Central memory CD8-positive, alpha-beta T cell (primary cell): ENCODE data around the gene NUBPL.
"Not testable (repeated sequence)": the region's sequence is repeated elsewhere in the genome, so short reads cannot be mapped to it uniquely, and the experiment has no call there.

Experiments used
- ATAC-seq: fragments of 150-1000 bp; cut with Tn5 transposase; replicated peaks from 2 replicates; pipeline ENCODE4 v1.10.0; 2022; ENCODE audit warnings: mild to moderate bottlenecking, moderate FRiP score, moderate number of reproducible peaks; ENCODE audit not compliant: poor library complexity, severe bottlenecking; ENCODE audit errors: extremely low read depth
- DNase-seq, 2 donors: peaks; one replicate each; pipeline ENCODE4 v3.0.0; 2021; ENCODE audit warnings: low spot score in 2 of 2
- H3K27ac Mint-ChIP-seq: one replicate; pipeline ENCODE4 v1.8.0; 2022; ENCODE audit warnings: low read depth, mild to moderate bottlenecking, moderate library complexity, mixed read lengths
- H3K27me3 Mint-ChIP-seq: one replicate; pipeline ENCODE4 v1.8.0; 2022; ENCODE audit warnings: mixed read lengths
- H3K36me3 Mint-ChIP-seq: one replicate; pipeline ENCODE4 v1.8.0; 2022; ENCODE audit warnings: mild to moderate bottlenecking, moderate library complexity, mixed read lengths; ENCODE audit not compliant: insufficient read depth
- H3K4me1 Mint-ChIP-seq: one replicate; pipeline ENCODE4 v1.8.0; 2022; ENCODE audit warnings: mixed read lengths
- H3K4me3 Mint-ChIP-seq: one replicate; pipeline ENCODE4 v1.8.0; 2022; ENCODE audit warnings: mild to moderate bottlenecking, moderate library complexity, mixed read lengths
- H3K9me3 Mint-ChIP-seq: one replicate; pipeline ENCODE4 v1.8.0; 2022; ENCODE audit warnings: mixed read lengths

The NUBPL gene

DNA sequence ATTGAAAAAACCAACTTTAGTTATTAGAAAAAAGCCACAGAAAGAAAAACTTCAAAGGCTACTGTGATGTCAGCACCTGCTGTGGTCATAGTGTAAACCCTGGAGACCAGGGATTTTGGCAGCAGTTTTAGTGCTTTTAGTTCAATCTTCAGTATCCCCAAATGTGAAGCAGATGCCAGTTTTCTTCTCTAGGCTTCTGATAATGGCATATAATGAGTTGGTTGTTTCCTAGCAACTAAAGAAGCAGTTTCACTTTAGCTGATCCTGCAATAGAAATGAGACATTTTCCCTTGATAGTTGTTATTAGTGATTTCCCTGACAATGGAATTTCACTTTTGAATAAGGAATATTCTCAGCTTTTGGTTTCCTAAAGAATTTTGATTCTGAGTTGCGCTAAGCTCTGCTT lies 131.2 kb downstream of the NUBPL start:
- no peak overlapping the region for H3K27ac Mint-ChIP-seq
- no peaks in the 10 kb centered on the region for H3K9me3 Mint-ChIP-seq
- ATAC-seq, result no peak
- peaks cover 17% of the 10 kb centered on the region for H3K4me1 Mint-ChIP-seq
- DNase-seq, result no peak
- H3K36me3 Mint-ChIP-seq, result no peaks in the 10 kb centered on the region
- no peak overlapping the region for H3K4me3 Mint-ChIP-seq
- no peaks in the 10 kb centered on the region for H3K27me3 Mint-ChIP-seq

DNA sequence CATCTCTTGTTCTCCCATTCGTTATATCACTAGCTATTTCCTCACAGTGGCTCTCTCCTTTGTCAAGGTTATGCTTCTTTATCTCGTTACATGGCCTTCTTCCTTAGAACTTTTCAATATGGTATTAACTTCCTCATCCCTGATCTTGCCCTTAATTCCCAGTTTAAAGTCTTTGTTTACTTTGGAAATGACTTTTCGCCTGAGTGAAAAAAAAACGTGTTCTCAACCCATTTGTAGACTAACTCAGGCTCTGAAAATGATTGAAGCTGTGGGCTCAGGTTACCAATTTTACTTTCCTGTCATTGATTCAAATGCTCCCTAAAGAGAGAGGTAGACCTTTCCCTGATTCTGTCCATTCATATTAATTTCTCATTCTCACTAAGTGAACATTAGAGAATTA lies 135.2 kb downstream of the NUBPL start:
- Mint-ChIP-seq H3K27ac (no peak overlapping the region), H3K4me1 (peaks cover 6% of the 10 kb centered on the region), H3K9me3 (no peaks in the 10 kb centered on the region), H3K36me3 (no peaks in the 10 kb centered on the region), H3K27me3 (no peaks in the 10 kb centered on the region), H3K4me3 (no peak overlapping the region)
- ATAC-seq, result no peak
- no peak for DNase-seq

GRCh38 chr14:31699809-31700208 lies 138.6 kb downstream of the NUBPL start:
- Mint-ChIP-seq H3K27me3 (no peaks in the 10 kb centered on the region), H3K9me3 (peaks cover 17% of the 10 kb centered on the region), H3K4me3 (no peak overlapping the region), H3K27ac (no peak overlapping the region), H3K4me1 (peaks cover 3% of the 10 kb centered on the region), H3K36me3 (no peaks in the 10 kb centered on the region)
- no peak for DNase-seq
- no peak for ATAC-seq

DNA sequence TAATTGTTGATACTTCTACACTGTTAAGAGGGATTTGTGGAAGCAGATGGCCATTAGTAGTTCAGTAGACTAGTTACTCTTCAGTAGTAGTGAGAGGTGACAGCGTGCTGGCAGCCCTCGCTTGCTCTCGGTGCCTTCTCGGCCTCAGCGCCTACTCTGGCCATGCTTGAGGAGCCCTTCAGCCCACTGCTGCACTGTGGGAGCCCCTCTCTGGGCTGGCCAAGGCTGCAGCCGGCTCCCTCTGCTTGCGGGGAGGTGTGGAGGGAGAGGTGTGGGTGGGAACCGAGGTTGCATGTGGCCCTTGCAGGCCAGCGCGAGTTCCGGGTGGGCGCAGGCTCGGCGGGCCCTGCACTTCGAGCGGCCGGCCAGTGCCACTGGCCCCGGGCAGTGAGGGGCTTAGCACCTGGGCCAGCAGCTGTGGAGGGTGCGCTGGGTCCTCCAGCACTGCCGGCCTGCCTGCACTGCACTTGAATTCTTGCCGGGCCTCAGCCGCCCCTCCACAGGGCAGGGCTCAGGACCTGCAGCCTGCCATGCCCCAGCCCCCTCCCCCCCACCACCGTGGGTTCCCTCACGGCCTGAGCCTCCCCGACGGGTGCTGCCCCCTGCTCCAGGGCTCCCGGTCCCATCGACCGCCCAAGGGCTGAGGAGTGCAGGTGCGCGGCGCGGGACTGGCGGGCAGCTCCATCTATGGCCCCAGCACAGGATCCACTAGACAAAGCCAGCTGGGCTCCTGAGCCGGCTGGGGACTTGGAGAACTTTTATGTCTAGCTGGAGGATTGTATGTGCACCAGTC lies 139.3 kb downstream of the NUBPL start:
- DNase-seq (no peak), ATAC-seq (no peak)
- Mint-ChIP-seq H3K9me3 (peaks cover 17% of the 10 kb centered on the region), H3K27me3 (no peaks in the 10 kb centered on the region), H3K27ac (no peak overlapping the region), H3K36me3 (no peaks in the 10 kb centered on the region), H3K4me3 (no peak overlapping the region), H3K4me1 (peaks cover 3% of the 10 kb centered on the region)

- Mint-ChIP-seq H3K27me3 (no peaks in the 10 kb centered on the region), H3K27ac (no peak overlapping the region), H3K9me3 (peaks cover 17% of the 10 kb centered on the region), H3K36me3 (no peaks in the 10 kb centered on the region), H3K4me3 (no peak overlapping the region), H3K4me1 (no peaks in the 10 kb centered on the region)
- ATAC-seq (no peak), DNase-seq (no peak)
Measured at GRCh38 chr14:31702130-31702529, 140.9 kb downstream of the NUBPL start.

GRCh38 chr14:31703056-31703455 lies 141.9 kb downstream of the NUBPL start:
- DNase-seq (no peak), ATAC-seq (no peak)
- H3K4me3 Mint-ChIP-seq, result no peak overlapping the region
- no peaks in the 10 kb centered on the region for H3K4me1 Mint-ChIP-seq
- no peaks in the 10 kb centered on the region for H3K36me3 Mint-ChIP-seq
- peaks cover 17% of the 10 kb centered on the region for H3K9me3 Mint-ChIP-seq
- no peak overlapping the region for H3K27ac Mint-ChIP-seq
- no peaks in the 10 kb centered on the region for H3K27me3 Mint-ChIP-seq

GRCh38 chr14:31705731-31706130 lies 144.5 kb downstream of the NUBPL start:
- Mint-ChIP-seq H3K4me1 (no peaks in the 10 kb centered on the region), H3K9me3 (peaks cover 17% of the 10 kb centered on the region), H3K36me3 (no peaks in the 10 kb centered on the region), H3K4me3 (no peak overlapping the region), H3K27ac (no peak overlapping the region), H3K27me3 (no peaks in the 10 kb centered on the region)
- ATAC-seq (no peak), DNase-seq (no peak)

DNA sequence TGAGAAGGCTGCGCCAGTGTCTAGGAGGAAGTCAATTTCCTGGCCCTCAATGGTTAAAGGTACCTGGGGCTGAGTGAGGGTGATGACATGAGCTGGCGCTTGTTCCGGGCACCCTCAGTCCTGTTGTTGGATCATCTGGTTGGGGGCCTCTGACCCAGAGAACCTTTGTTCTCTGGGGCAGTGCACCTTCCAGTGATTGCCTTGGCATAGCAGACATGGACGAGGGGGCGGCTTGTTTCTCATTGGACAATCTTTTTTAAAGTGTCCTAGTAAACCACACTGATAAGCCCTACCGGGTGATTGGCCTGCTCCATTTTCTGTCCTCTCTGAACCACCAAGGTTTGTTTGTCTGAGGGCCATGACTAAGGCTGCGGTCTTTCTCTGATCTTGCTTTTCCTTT lies 147.5 kb downstream of the NUBPL start:
- ATAC-seq, H3K36me3 Mint-ChIP-seq, H3K9me3 Mint-ChIP-seq, H3K27ac Mint-ChIP-seq, H3K27me3 Mint-ChIP-seq, DNase-seq, H3K4me3 Mint-ChIP-seq, H3K4me1 Mint-ChIP-seq: not testable (repeated sequence)

- ATAC-seq, result no peak
- H3K27me3 Mint-ChIP-seq, result no peaks in the 10 kb centered on the region
- no peak overlapping the region for H3K4me3 Mint-ChIP-seq
- H3K4me1 Mint-ChIP-seq, result no peaks in the 10 kb centered on the region
- H3K27ac Mint-ChIP-seq, result no peak overlapping the region
- no peak for DNase-seq
- H3K36me3 Mint-ChIP-seq, result no peaks in the 10 kb centered on the region
- H3K9me3 Mint-ChIP-seq, result no peaks in the 10 kb centered on the region
Measured at GRCh38 chr14:31712244-31713127, 151.3 kb downstream of the NUBPL start.

DNA sequence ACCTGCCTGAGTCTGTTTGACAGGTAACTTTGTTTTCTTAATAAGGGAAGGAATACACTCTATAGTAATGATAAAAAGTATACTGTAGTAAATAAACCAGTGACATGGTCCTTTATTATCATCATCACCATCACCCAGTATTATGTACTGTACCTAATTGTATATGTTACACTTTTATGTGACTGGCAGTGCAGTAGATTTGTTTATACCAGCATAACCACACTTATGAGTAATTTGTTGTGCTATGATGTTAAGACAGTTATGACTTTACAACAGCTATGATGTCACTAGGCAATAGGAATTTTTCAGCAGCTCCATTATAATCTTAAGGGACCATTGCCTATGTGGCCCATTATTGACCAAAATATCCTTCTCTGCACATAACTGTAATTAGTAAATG lies 155.0 kb downstream of the NUBPL start:
- Mint-ChIP-seq H3K36me3 (no peaks in the 10 kb centered on the region), H3K4me3 (no peak overlapping the region), H3K4me1 (no peaks in the 10 kb centered on the region), H3K9me3 (no peaks in the 10 kb centered on the region), H3K27ac (no peak overlapping the region), H3K27me3 (no peaks in the 10 kb centered on the region)
- DNase-seq (no peak), ATAC-seq (no peak)

DNA sequence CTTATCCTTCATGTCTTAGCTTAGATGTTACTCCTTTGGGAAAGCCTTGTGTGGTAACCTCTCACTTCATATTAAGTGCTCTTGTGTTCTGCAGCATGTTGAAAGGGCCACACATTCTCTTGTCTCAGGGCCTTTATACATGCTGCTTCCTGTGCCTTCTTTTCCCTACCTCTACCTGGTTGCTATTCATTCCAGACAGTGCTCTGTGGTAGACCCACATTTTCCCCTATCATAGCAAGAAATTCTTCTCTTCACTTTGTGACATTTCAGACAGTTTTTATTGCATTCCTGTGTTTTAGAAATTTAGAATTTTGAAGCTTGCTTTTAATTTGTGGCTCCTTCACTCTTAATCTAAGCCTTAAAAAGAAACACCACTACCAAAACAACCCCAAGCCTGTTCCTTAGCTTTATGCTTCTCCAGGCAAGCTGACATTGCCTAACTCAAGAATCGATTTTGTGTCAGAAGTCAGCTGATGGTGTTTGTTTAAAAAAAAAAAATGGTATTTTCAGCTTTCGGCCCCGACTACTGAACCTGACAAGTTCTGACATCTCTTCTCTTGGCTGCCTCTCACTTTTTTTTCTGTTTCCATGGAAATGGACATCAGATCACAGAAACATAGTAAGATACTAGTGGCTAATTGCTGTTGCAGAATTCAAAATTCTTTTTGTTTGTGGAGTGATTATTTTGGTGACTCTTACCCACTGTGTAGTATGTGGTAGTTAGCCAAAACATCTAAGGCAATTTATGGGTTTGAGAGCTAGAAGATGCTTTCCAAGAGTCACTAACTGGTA lies 156.3 kb downstream of the NUBPL start:
- Mint-ChIP-seq H3K9me3 (peaks cover 3% of the 10 kb centered on the region), H3K4me3 (no peak overlapping the region), H3K27ac (no peak overlapping the region), H3K27me3 (no peaks in the 10 kb centered on the region), H3K4me1 (peaks cover 3% of the 10 kb centered on the region), H3K36me3 (no peaks in the 10 kb centered on the region)
- ATAC-seq (no peak), DNase-seq (no peak)

- Mint-ChIP-seq H3K36me3 (no peaks in the 10 kb centered on the region), H3K27ac (no peak overlapping the region), H3K27me3 (no peaks in the 10 kb centered on the region), H3K4me3 (no peak overlapping the region), H3K4me1 (peaks cover 14% of the 10 kb centered on the region), H3K9me3 (peaks cover 9% of the 10 kb centered on the region)
- no peak for DNase-seq
- ATAC-seq, result no peak
Measured at GRCh38 chr14:31718585-31718984, 157.4 kb downstream of the NUBPL start.
